DMS53 treated with DMSO at 0.1 percent for 48 hours (cell line): Measurements from ENCODE around the gene PPIF.

Source experiments
- DNase-seq: peaks from one replicate; lab custom pipeline; 2025; ENCODE audit not compliant: unreplicated experiment; lab: John Stamatoyannopoulos, UW

Gene PPIF

DNA sequence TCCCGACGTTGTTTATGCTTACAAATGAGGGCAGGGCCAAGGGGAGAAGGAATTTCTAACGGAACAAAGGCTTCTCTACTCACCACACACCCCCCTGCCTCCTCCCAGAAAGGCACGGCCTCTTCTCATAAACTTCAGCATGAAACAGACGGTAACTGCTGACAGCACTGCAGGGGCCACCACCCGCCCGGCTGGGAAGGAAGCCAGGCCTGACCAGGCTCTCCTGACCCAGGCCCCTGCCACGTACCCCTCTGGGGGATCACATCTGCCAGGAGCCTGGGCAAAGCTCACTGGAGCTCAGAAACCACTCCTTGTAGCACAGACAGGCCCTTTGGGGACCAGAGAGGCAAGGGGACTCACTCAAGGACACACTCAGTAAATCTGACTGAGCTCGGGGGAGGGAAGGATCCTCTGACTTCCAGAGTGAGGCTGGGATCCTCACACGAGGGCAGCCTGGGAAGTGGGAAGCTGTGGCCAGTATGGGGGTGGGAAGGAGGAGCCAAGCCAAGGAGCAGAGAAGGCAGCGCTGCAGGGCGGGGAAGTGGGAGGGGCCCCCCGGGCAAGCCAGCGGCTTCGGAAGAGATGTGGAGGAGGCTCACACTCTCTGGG, 52.1 kb downstream of the PPIF start:
- no peak for DNase-seq

DNA sequence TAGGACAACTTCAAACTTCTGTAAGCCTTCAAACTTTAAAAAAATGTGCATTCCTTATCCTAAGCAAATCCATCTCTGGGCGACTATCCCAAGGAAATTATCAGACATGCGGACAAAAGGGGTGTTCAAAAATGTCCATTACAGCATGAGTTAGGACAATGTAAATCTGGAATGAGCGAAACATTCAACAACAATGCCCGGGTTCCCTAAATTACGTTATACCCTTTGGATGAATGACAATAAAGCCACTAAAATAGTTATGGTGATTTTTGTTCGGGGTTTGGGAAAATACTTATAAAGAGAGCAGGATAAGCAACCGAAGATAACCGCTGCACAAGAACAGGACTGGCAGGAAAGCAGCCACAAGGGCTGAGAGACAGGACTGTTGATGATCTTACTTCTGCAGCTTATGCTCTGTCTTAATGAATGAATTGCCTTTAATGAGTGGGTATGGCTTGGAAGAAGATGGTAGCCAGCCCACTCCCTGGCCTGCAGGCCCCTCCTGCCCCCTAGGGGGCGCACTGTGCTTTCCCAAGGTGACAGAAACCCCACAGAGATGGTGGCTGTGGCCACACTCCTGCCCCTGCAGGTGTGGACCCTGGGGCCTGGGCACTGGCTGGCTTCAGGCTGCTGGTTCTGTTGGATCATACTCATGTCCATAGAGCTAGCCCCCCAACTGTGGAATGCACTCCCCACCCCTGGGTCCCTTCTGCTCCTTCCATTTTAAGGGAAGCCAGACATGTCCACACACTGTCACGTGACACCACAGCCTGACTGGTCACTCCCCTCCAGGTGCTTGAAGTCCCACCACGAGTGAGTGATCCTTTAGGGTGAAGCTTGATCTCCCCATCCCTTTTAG, 53.1 kb downstream of the PPIF start:
- peak; percentile 19 for DNase-seq

DNA sequence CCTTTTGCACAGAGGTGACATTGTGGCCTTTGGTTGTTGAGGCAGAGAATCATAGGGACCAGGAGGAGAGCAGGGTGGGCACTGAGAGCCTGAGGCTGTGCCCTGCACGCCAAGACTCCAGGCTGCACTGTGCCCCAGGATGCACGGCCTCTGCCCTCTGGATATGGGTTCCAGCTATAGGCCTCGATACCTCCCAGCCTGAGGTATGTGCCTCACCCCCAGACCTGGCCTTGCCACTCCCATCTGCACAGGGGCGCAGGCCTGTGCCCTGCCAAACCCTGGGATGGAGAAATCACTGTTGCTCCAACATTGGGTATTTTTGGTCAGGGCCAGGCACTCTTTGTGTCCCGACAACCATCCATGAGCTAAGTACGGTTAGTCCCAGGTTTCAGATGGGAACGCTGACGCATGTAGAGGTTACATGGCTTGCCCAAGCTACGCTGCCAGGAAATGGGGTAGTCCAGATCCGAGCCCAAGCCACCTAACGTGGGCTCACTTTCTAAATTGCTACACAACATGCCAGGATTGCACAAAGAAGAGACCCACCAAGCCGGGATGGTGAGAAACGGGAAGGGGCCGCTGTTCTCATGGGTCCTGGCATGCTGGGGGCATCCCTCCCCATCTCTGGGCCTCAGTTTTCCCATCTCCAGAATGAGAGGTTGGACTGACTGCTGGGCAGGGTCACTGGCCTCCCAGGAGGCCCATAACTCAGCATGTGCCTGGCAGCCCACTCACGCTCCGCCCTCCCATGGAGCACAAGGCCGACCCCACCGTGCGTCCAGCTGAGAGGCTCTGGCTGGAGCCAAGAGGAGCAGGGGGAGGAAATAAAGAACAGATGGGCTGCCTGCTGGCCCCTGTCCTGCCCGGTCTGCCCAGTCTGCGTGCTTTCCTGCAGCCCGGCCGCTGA, 54.0 kb downstream of the PPIF start:
- DNase-seq, result no peak

- no peak for DNase-seq
Observed at GRCh38 chr10:79402625-79402946, 55.3 kb downstream of the PPIF start.

DNA sequence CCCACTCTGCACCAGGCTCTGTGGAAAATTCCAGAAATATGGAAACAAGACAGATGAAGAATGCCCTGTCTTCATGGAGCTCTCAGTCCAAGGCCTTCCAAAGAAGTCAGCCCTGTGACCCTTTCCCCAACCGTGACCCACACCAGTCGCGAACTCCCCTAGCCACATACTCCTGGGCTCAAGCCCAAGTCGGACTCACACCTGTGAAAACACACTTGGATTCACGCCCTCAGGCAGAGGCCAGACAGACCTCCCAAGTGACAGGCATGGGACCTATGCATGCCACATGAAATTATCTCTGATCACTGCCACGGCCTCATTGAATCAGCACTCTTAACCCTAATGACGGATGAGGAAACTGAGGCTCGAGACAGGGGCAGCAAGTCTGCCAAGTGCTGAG, 55.7 kb downstream of the PPIF start:
- DNase-seq, result no peak

GRCh38 chr10:79403441-79404230, 56.4 kb downstream of the PPIF start:
- no peak for DNase-seq

GRCh38 chr10:79404231-79404609, 57.0 kb downstream of the PPIF start:
- no peak for DNase-seq

GRCh38 chr10:79404690-79405131, 57.4 kb downstream of the PPIF start:
- DNase-seq, result no peak
